SJCRH30 (cell line): ENCODE results near the gene TENT5C. TPM values are rescaled to one million over a fixed set of nuclear protein-coding genes. Genes with fewer than 3 reads are reported as not detected.

Experiments used
- DNase-seq, 2 experiments: peaks; one replicate each; pipeline ENCODE4 v3.0.0-alpha.2; 2015 to 2020
- H3K27ac ChIP-seq: fragments of 250-450 bp; sonication (Bioruptor Pico); 2 replicates; pipeline ENCODE4 v1.5.1; 2020; ENCODE audit warnings: mild to moderate bottlenecking, moderate library complexity
- H3K27me3 ChIP-seq: fragments of 250-450 bp; sonication (Bioruptor Pico); 2 replicates; pipeline ENCODE4 v1.5.1; 2020; ENCODE audit warnings: mild to moderate bottlenecking, moderate library complexity
- H3K36me3 ChIP-seq: fragments of 250-450 bp; sonication (Bioruptor Pico); 2 replicates; pipeline ENCODE4 v1.5.1; 2020; ENCODE audit warnings: mild to moderate bottlenecking, moderate library complexity
- H3K4me1 ChIP-seq: fragments of 250-450 bp; sonication (Bioruptor Pico); 2 replicates; pipeline ENCODE4 v1.5.1; 2020; ENCODE audit warnings: mild to moderate bottlenecking, moderate library complexity
- H3K4me3 ChIP-seq: fragments of 250-450 bp; sonication (Bioruptor Pico); 2 replicates; pipeline ENCODE4 v1.5.1; 2020; ENCODE audit warnings: mild to moderate bottlenecking, moderate library complexity
- H3K9me3 ChIP-seq: fragments of 250-450 bp; sonication (Bioruptor Pico); replicated peaks from 2 replicates; pipeline ENCODE4 v1.5.1; 2020; ENCODE audit warnings: mild to moderate bottlenecking, moderate library complexity
- total RNA-seq: library from RNA; depleted of rRNA; stranded (reverse); fragments of >200 nt; shearing (Covaris generic); gene quantifications from 2 replicates; pipeline ENCODE4 v1.2.3, GENCODE V29; 2014

Gene TENT5C
- total RNA-seq, 1 experiment from 2014 or later: 0.79 TPM

DNA sequence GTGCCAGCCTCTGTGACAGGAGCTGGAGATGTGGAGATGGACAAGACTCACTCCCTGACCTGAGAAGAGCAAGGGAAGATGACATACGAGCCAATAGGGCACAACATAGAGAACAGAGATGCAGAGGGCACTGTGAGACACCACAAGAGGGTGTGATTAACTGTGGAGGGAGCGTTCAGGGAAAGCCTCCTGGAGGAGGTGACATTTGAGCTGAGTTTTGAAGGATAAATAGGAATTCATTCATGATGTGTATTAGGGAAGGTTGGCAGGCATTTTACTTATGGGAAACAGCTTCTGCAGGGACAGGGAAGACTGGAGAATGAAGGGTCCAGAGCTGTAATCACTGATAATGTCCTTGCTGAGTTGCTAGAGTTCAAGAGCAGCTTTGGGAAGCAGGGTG, 25.0 kb upstream of the TENT5C start:
- Histone ChIP-seq H3K9me3 (no peaks in the 10 kb centered on the region), H3K36me3 (no peaks in the 10 kb centered on the region), H3K27me3 (no peaks in the 10 kb centered on the region), H3K4me1 (no peaks in the 10 kb centered on the region), H3K27ac (no peak overlapping the region), H3K4me3 (no peak overlapping the region)
- DNase-seq: no peak

DNA sequence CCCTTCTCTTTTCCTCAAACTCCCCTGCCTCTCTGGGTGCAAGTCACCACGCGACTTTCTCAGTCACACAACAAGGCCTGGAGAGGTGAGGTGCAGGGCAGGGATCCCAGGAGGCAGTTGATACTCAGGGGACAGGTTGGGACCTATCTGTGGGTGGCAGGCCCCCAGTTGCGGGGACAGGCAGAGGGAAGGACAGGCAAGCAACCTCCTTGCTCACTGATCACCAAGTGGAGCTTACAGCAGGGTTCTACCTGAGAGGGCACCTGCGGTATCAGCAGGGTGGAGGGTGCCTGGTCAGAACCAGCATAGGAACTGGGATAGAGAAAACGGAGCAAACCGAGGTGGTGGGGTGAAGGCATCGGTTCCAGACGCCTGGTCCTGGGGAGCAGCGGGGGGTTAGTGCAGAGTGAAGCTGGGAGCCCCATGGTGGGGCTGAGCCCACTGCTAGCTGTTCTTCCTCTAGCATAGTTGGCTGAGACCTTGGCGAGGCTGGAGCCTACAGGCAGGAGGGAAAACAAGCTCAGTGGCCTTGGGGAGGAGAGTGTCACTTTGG, 24.4 kb upstream of the TENT5C start:
- Histone ChIP-seq H3K9me3 (no peaks in the 10 kb centered on the region), H3K36me3 (no peaks in the 10 kb centered on the region), H3K27me3 (no peaks in the 10 kb centered on the region), H3K4me3 (no peak overlapping the region), H3K4me1 (no peaks in the 10 kb centered on the region), H3K27ac (no peak overlapping the region)
- DNase-seq: no peak

DNA sequence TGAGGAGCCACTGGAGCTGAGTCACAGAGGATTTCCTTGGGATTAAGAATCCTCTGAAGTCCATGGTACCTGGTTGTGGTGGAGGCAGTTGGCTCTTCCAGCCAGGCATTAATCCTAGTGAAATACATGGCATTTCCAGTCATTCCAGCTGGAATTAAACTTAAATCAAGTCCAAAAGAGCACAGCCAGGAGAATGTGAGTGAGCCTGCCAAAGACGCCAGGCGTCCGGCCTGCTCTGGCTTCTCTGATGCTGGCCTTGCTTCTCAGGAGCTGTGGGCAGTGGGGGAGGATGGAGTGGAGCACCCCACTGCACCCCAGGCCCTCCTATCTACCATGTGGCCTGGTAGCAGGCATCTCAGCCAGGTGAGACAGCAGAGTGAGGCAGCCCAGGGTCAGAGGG, 23.4 kb upstream of the TENT5C start:
- no peak overlapping the region for H3K27ac ChIP-seq
- no peaks in the 10 kb centered on the region for H3K9me3 ChIP-seq
- H3K4me1 ChIP-seq: no peaks in the 10 kb centered on the region
- no peaks in the 10 kb centered on the region for H3K27me3 ChIP-seq
- no peaks in the 10 kb centered on the region for H3K36me3 ChIP-seq
- H3K4me3 ChIP-seq: no peak overlapping the region
- DNase-seq: no peak

DNA sequence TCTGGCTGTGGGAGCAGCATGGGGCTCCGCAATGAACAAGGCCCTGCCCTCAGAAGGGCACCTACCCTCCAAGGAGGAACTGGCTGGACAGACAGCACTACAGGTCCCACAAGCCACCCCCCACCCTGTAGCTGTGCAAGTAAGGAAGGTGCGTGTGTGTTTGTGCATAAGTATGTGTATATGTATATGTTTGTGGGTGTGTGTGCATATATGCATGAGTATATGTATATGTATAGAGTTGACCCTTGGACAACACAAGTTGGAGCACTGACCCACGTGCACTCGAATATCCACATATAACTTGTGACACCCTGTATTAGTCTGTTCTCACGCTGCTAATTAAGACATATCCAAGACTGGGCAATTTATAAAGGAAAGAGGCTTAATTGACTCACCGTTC, 22.6 kb upstream of the TENT5C start:
- no peak overlapping the region for H3K4me3 ChIP-seq
- DNase-seq: no peak
- no peaks in the 10 kb centered on the region for H3K4me1 ChIP-seq
- H3K27ac ChIP-seq: no peak overlapping the region
- no peaks in the 10 kb centered on the region for H3K36me3 ChIP-seq
- H3K27me3 ChIP-seq: no peaks in the 10 kb centered on the region
- H3K9me3 ChIP-seq: no peaks in the 10 kb centered on the region

DNA sequence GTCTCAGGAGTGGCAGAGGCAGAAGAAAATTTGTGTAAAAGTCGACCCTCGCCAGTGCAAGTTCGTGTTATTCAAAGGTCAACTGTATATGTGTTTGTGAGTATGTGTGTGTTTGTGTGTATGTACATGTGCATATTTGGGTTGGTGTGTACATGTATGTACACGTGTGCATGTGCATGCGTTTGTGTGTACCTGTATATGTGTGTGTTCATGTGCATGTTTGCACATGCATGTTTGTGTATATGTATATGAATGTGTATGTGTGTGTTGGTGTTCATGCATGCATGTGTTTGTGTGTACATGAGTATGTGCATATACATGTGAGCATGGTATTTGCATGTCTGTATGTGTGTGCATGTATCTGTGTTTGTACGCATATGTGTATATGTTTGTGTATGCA, 21.7 kb upstream of the TENT5C start:
- H3K36me3 ChIP-seq: no peaks in the 10 kb centered on the region
- DNase-seq: no peak

DNA sequence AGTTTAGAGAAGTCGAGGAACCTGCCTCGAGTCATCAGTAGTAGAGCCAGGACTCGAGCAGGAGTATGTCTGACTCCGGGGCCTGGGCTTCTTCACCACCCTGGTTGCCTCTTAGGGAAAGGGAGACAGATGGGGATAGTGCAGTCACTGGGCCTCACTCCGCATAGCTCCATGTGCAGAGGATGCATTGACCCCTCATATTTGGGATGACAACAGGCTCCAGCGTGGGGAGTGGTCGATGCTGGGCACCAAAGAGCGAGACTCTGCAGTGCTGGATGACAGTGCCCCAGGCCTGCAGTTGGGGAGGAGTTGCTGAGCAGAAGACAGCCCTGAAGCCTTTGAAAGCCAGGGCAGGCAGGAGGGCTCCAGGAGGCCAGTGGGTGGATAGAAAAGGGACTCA, 20.8 kb upstream of the TENT5C start:
- no peaks in the 10 kb centered on the region for H3K27me3 ChIP-seq
- no peaks in the 10 kb centered on the region for H3K4me1 ChIP-seq

More for the DNA sequence above, 21.7 kb upstream of the TENT5C start:
- Histone ChIP-seq H3K4me3 (no peak overlapping the region), H3K27ac (no peak overlapping the region), H3K27me3 (no peaks in the 10 kb centered on the region), H3K9me3 (no peaks in the 10 kb centered on the region), H3K4me1 (no peaks in the 10 kb centered on the region)

DNA sequence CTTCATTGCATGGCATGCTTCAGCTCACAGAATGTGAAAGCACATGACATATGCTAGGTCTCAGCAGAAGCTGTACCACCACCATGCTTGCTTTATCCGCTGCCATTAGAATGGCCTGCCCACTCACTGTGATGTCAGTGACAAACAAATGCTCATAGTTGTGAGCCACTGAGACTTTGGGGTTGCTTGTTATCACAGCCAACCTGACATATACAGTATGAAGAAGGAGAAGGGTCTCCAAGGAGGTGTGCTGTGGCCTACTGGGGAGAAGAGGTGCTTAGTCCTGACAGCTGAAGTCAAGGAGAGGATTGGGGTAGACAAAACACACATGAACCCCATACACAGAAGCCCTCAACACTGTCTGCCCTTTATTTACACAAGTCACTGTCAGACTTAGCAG, 19.5 kb upstream of the TENT5C start:
- Histone ChIP-seq H3K27me3 (no peaks in the 10 kb centered on the region), H3K4me3 (no peak overlapping the region), H3K4me1 (no peaks in the 10 kb centered on the region), H3K36me3 (no peaks in the 10 kb centered on the region), H3K27ac (no peak overlapping the region), H3K9me3 (no peaks in the 10 kb centered on the region)
- no peak for DNase-seq

More for the DNA sequence above, 20.8 kb upstream of the TENT5C start:
- no peaks in the 10 kb centered on the region for H3K36me3 ChIP-seq
- H3K27ac ChIP-seq: no peak overlapping the region
- DNase-seq: no peak
- H3K9me3 ChIP-seq: no peaks in the 10 kb centered on the region
- H3K4me3 ChIP-seq: no peak overlapping the region

DNA sequence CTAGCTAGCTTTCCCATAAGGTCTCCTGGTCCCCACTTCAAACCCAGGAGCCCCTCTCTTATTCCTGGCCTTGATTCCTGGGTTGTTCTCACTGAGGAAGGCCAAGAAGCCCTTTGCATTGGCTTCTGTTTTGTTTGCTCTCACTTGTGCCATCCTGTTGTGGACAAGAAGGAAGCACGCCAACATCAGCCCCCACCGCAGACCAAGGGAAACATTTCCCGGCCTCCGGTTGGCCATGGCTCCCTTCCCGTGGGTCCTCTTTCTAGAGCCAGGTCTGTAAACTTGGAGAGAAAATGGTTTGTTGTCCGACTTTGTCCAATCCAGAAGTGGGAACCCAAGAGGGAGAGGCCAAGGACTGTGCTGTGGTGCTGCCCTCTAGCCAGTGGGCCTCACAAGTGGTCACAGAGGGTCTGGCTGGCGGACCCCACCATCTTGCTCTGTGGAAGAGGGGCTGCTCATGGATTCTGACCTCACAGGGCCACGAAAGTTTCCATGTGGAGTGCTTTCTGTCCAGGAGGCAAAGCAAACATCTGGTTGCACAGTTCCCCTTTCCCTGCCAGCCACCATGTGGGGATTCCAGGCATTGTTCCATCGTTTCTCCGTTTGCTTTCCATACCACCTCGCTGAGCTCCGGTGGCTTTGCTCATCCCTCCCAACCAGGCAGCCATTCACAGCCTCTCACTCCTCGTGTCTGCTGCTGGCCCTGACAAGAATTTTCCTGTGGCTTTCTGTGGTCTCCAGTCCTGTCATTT, 18.9 kb upstream of the TENT5C start:
- H3K27ac ChIP-seq: no peak overlapping the region
- DNase-seq: no peak
- no peaks in the 10 kb centered on the region for H3K36me3 ChIP-seq
- H3K4me1 ChIP-seq: no peaks in the 10 kb centered on the region
- H3K4me3 ChIP-seq: no peak overlapping the region
- no peaks in the 10 kb centered on the region for H3K9me3 ChIP-seq
- H3K27me3 ChIP-seq: no peaks in the 10 kb centered on the region

DNA sequence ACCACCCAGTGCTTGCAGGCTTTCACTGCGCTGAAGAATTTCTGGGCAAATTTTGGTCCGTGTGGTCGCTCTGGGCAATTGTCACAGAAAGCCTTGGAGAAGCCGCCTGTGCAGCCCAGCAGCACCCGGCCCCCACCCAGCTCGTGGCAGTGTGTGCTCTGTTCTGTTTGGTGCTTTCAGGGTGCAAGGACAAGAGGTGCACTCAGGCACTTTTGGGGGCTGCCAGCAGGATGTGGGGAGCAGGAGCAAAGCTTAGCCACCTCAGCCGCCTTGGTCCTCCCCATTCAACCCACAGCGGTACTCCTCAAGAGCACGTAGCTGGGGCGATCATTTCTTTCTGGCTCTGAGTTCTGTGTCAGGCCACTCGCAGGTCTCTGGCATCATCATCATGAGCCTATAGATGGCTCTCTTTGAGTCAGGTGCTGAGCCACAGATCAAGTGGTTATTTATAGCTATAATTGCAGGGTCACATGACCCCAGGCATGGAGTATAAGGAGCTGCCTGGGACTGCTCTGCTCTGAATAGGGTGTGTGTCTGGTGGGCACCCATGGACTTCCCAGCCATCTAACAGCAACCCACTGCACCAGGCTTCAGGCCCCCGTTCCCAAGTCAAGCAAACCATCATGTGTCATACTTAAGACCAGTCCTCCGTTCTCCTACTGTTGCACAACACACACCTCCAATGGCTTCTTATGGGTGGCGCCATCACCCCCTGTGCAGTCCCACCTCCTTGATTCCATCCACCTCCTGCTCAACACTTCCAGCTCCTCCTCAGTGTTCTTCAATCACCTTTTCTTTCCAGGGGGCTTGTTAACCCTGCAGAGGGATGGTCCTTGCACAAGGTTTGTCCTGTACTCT, 18.1 kb upstream of the TENT5C start:
- H3K4me1 ChIP-seq: no peaks in the 10 kb centered on the region
- H3K4me3 ChIP-seq: no peak overlapping the region

DNA sequence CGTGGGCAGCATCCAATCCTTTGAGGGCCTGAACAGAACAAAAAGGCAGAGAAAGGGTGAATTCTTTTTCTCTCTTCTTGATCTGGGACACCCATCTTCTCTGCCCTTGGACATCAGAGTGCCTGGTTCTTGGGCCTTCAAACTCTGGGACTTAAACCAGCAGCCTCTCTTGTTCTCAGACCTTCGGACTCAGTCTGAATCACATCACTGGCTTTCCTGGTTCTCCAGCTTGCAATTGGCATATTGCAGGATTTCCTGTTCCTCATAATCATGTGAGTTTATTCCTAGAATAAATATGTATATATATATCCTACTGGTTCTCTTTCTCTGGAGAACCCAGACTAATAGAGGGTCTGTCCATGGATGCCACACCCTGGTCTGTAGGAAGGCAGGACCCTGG, 16.3 kb upstream of the TENT5C start:
- Histone ChIP-seq H3K4me3 (no peak overlapping the region), H3K4me1 (no peaks in the 10 kb centered on the region), H3K36me3 (no peaks in the 10 kb centered on the region), H3K9me3 (no peaks in the 10 kb centered on the region), H3K27me3 (no peaks in the 10 kb centered on the region), H3K27ac (no peak overlapping the region)
- no peak for DNase-seq

More for the DNA sequence above, 18.1 kb upstream of the TENT5C start:
- no peaks in the 10 kb centered on the region for H3K9me3 ChIP-seq
- DNase-seq: no peak
- H3K27me3 ChIP-seq: no peaks in the 10 kb centered on the region
- no peak overlapping the region for H3K27ac ChIP-seq
- H3K36me3 ChIP-seq: no peaks in the 10 kb centered on the region

DNA sequence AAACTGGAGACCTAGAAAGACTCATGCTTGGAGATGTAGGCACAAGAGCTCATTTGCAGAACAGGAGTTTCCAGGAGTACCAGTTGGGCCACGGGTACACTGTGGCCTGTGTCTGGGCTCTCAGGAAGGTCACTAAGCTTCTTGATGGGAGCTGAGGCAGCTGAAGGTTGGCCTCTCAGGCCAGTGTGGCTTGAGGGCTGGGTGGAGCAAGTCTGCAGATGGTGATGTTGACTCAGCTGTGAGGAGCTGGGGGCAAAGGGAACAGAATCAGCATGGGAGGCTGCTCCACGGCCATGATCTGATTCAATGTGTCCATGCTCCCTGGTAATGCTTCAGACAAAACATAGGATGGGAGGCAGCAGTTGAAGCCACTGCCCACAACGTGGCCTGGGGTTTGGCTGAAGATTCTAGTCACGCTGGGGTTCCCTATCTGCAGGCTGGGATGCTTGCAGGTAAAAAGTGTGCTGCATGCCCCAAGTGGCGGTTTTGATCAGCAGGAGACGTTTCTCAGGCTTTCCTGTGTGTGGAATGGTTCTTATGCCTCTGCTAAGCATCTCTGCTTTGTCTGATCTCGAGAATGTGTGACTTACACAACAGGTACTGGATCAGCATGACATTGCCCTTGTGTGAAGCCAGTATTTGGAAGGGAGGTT, 15.4 kb upstream of the TENT5C start:
- Histone ChIP-seq H3K36me3 (no peaks in the 10 kb centered on the region), H3K4me3 (no peak overlapping the region), H3K27ac (no peak overlapping the region), H3K27me3 (no peaks in the 10 kb centered on the region), H3K9me3 (no peaks in the 10 kb centered on the region), H3K4me1 (no peaks in the 10 kb centered on the region)
- DNase-seq: peak in 1 of 2 experiments; percentile 11

DNA sequence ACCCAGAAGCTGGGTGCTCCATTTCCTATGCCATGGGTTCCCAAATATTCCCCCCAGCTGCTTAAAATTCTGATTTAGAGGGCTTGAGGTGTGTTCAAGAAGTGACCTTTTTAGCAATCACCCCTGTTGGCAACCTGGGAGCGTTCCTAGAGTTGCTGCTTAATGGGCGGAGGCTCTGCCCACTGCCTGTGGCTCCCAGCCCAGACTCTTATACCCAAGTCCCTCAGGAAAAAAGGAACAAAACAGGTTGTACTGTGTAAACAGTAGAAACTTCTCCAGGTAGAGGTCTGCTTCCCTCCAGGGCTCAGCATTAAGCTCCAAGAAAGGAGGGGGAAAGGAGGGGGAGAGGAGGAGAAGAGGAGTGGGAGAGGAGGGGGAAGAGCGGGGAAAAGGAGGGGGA, 14.6 kb upstream of the TENT5C start:
- H3K27ac ChIP-seq: no peak overlapping the region
- H3K4me3 ChIP-seq: no peak overlapping the region
- no peaks in the 10 kb centered on the region for H3K36me3 ChIP-seq
- DNase-seq: no peak
- H3K27me3 ChIP-seq: no peaks in the 10 kb centered on the region
- H3K4me1 ChIP-seq: no peaks in the 10 kb centered on the region
- H3K9me3 ChIP-seq: no peaks in the 10 kb centered on the region

DNA sequence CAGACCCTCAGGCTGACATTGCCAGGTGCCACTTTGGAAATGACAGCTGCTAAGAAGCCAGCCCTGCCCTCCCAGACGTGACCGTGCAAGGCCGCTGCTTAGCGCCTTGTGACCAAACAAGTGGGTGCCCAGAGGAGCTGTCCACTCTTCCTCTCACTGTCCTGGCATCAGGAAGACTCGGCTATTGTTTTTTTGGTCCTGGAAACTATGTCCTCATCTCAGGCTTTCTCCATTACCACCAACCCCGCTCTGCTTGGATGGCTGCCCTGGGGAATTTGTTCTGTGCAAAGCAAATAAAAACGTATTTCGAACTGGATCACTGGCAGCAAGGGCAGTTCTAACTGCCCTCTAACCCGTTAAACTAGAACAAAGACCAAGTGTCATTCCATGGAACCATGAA, 13.7 kb upstream of the TENT5C start:
- Histone ChIP-seq H3K27ac (no peak overlapping the region), H3K27me3 (no peaks in the 10 kb centered on the region), H3K9me3 (no peaks in the 10 kb centered on the region), H3K36me3 (no peaks in the 10 kb centered on the region), H3K4me3 (no peak overlapping the region), H3K4me1 (no peaks in the 10 kb centered on the region)
- DNase-seq: no peak

DNA sequence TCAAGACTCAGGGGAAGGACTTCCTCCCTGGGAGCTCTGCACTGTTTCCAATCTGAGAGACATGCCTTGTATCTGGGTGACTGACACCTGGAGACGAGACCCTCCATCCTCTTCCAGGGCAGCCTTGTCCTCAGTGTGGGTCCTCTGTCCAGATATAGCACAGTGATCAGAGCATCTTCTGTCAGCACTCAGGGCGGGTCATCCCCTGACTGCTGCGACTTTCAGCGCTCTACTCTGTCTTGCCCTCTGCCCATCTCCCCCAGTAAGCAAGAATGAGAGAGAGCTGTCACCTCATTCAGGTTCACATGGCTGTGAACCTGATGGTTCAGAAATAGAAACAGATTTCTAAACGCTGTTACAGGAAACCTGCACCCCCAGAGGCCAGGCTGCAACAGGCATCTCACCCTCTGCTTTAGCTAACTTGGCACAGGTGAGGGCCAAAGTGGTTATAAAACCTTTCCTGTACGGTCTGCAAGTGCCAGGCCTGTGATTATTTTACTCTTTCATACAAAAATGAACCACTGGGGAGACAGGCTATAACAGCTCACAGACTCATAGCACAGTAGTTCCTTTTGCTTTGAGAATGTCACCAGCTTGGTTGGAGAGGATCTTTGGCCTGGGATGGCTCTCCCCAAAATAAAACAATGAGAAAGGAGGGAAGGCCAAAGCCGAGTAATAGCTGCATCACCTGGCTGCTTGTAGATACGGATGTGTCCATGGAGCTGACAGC, 11.4 kb upstream of the TENT5C start:
- no peak for DNase-seq
- Histone ChIP-seq H3K4me1 (no peaks in the 10 kb centered on the region), H3K4me3 (no peak overlapping the region), H3K27ac (no peak overlapping the region), H3K9me3 (no peaks in the 10 kb centered on the region), H3K36me3 (no peaks in the 10 kb centered on the region), H3K27me3 (no peaks in the 10 kb centered on the region)
